ENCODE results near the gene IYD. TPM values are rescaled to one million over a fixed set of nuclear protein-coding genes. Genes with fewer than 3 reads are reported as not detected.

The IYD gene
- total RNA-seq (not detected), polyA plus RNA-seq (not detected)
- long read RNA-seq, donor 1, result 0 reads
- long read RNA-seq, donor 2, result 0 reads
- long read RNA-seq, donor 3, result 0 reads

GRCh38 chr6:150368762-150369161 lies at the start of gene IYD:
Gene IYD, plus strand, starts transcription at chr6:150369012. Its CDS starts 20 bp downstream, at chr6:150369032.
- Histone ChIP-seq H3K4me3 (no peak within 1 kb of the TSS), H3K36me3 (no peaks in the 10 kb centered on the region), H3K27ac (no peak within 1 kb of the TSS), H3K27me3 (no peaks in the 10 kb centered on the region), H3K4me1 (ENCODE audit: insufficient read depth) (peaks cover 2% of the 10 kb centered on the region), H3K9me3 (no peaks in the 10 kb centered on the region)
- intact Hi-C loops (cut with DNase I), result no loop called here
- no peak for TF ChIP-seq POLR2A (IDR thresholded peaks at IDR 0.05)
- TF ChIP-seq, protein P1, sequence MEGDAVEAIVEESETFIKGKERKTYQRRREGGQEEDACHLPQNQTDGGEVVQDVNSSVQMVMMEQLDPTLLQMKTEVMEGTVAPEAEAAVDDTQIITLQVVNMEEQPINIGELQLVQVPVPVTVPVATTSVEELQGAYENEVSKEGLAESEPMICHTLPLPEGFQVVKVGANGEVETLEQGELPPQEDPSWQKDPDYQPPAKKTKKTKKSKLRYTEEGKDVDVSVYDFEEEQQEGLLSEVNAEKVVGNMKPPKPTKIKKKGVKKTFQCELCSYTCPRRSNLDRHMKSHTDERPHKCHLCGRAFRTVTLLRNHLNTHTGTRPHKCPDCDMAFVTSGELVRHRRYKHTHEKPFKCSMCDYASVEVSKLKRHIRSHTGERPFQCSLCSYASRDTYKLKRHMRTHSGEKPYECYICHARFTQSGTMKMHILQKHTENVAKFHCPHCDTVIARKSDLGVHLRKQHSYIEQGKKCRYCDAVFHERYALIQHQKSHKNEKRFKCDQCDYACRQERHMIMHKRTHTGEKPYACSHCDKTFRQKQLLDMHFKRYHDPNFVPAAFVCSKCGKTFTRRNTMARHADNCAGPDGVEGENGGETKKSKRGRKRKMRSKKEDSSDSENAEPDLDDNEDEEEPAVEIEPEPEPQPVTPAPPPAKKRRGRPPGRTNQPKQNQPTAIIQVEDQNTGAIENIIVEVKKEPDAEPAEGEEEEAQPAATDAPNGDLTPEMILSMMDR (IDR thresholded peaks at IDR 0.05), result no peak
- TF ChIP-seq EP300 (IDR thresholded peaks at IDR 0.05), result no peak
- 82 to 86% (median 85%) methylated on average over 8 of the region's 8 CpGs for WGBS, 3 donors
- DNase-seq, result no peak

DNA sequence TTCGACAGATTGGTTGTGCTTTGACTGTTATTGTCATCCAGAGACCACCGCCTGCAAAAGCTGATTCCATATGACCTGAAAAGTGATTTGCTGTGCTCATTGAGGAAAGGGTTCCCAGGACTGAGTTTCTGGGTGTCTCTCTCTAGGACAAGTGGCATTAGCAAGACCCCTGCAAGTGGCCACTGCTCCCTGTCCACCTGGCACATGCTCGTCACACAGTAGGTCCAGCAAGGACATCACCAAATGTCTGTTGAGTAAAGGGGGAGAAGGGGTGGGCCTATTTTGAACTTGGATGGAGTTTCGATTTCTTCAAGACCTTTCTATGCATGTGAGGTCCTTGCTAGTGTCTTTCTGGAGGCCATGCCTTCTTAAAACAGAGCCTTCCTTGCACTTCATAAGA lies 48.9 kb upstream of the IYD start:
- H3K27ac ChIP-seq, result no peak overlapping the region
- WGBS, 3 donors, result 95 to 97% (median 95%) methylated on average over 4 of the region's 4 CpGs
- no peak for TF ChIP-seq EP300 (IDR thresholded peaks at IDR 0.05)
- TF ChIP-seq, protein P1 (IDR thresholded peaks at IDR 0.05), result no peak
- no peak for TF ChIP-seq POLR2A (IDR thresholded peaks at IDR 0.05)
- intact Hi-C loops (cut with DNase I), result no loop called here
- no peaks in the 10 kb centered on the region for H3K9me3 ChIP-seq
- no peaks in the 10 kb centered on the region for H3K27me3 ChIP-seq
- DNase-seq, result no peak
- peaks cover 2% of the 10 kb centered on the region for H3K4me1 ChIP-seq (ENCODE audit: insufficient read depth)
- no peaks in the 10 kb centered on the region for H3K36me3 ChIP-seq
- no peak overlapping the region for H3K4me3 ChIP-seq

- Histone ChIP-seq H3K27ac (no peak overlapping the region), H3K36me3 (no peaks in the 10 kb centered on the region), H3K9me3 (no peaks in the 10 kb centered on the region), H3K4me1 (ENCODE audit: insufficient read depth) (peaks cover 2% of the 10 kb centered on the region), H3K4me3 (no peak overlapping the region), H3K27me3 (no peaks in the 10 kb centered on the region)
- TF ChIP-seq POLR2A (IDR thresholded peaks at IDR 0.05), result no peak
- TF ChIP-seq, protein P1 (IDR thresholded peaks at IDR 0.05), result no peak
- no peak for TF ChIP-seq EP300 (IDR thresholded peaks at IDR 0.05)
- intact Hi-C loops (cut with DNase I), result no loop called here
- DNase-seq, result peak in 3 of 5 donors; percentile 38 to 81 (median 40)
- WGBS, 3 donors, result 6 to 19% (median 14%) methylated on average over 9 of the region's 9 CpGs
These were observed 48.4 kb upstream of the IYD start for GRCh38 chr6:150320442-150320841.

DNA sequence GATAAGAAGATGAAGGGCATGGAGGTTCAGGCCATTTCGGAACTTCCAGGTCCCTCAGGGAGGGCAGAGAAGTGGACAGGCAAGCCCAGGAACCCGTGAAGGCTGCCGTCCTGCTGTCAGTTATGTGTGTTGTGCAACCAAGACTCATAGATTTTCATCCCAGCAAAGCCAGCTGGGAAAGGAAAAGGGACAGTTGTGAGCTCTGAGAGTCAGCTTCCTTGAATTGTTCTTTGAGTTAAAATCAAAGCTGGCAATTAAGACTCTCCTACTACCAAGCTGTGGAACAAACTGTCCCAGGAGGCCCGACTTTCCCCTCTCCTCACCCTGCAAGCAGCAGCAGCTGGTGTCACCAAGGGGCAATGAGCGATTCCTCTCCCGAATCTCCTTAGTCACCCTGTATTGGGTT lies 46.3 kb upstream of the IYD start:
- Histone ChIP-seq H3K9me3 (no peaks in the 10 kb centered on the region), H3K4me1 (ENCODE audit: insufficient read depth) (peaks cover 2% of the 10 kb centered on the region), H3K27ac (no peak overlapping the region), H3K27me3 (no peaks in the 10 kb centered on the region), H3K4me3 (no peak overlapping the region), H3K36me3 (no peaks in the 10 kb centered on the region)
- TF ChIP-seq POLR2A (IDR thresholded peaks at IDR 0.05) (no peak), EP300 (IDR thresholded peaks at IDR 0.05) (no peak)
- TF ChIP-seq, protein P1 (IDR thresholded peaks at IDR 0.05), result no peak
- no peak for DNase-seq
- WGBS, 3 donors, result 77 to 82% (median 80%) methylated on average over 6 of the region's 6 CpGs
- intact Hi-C loops (cut with DNase I), result no loop called here

Measured in ovary (tissue), 10 donors.